ENCODE measurements around the gene KLHL2.

GRCh38 chr4:165309456-165309855 lies 102.1 kb downstream of the KLHL2 start:
- no peak for TF ChIP-seq POLR2AphosphoS5 (IDR thresholded peaks at IDR 0.05; ENCODE audit: borderline replicate concordance, low read depth, low read length)
- no peak for TF ChIP-seq EZH2 (IDR thresholded peaks at IDR 0.05)
- no peak for TF ChIP-seq FOXP2 (optimal IDR thresholded peaks at IDR 0.05; ENCODE audit: control extremely low read depth, extremely low read length, insufficient read depth)
